IMR-90 (cell line): ENCODE results near the gene SECISBP2. TPM values are rescaled to one million over a fixed set of nuclear protein-coding genes. Genes with fewer than 3 reads are reported as not detected.

ENCODE experiments used
- ATAC-seq: fragments of 200-7000 bp; cut with Tn5 transposase; 2 replicates; pipeline ENCODE4 v1.9.1; 2020; ENCODE audit warnings: low read depth, mild to moderate bottlenecking, moderate library complexity
- BruUV-seq: library from RNA; stranded (reverse); fragments of 400-500 nt; replicated peaks from 2 replicates; lab custom pipeline; 2021; lab: Mats Ljungman, UMichigan
- CTCF ChIA-PET: fragments of 300-600 bp; formaldehyde crosslinking; extraction: SDS; loops from one replicate; lab custom pipeline; 2021; ENCODE audit warnings: antibody characterized with exemption; lab: Yijun Ruan, JAX
- POLR2A ChIA-PET: fragments of 300-600 bp; sonication (Branson Sonifier 250); formaldehyde crosslinking; loops from one replicate; lab custom pipeline; 2022; ENCODE audit warnings: antibody characterized with exemption; ENCODE audit not compliant: unreplicated experiment; lab: Charles Lee
- DNase-seq: peaks from one replicate; pipeline ENCODE4 v3.0.0; 2013
- H2AFZ ChIP-seq: replicated peaks from 2 replicates; pipeline ENCODE3; 2013; ENCODE audit warnings: low read length, mild to moderate bottlenecking; ENCODE audit not compliant: poor library complexity
- H2AK5ac ChIP-seq: 2 replicates; pipeline ENCODE4 v1.6.1; 2013; ENCODE audit warnings: low read depth, low read length, inconsistent platforms
- H2AK9ac ChIP-seq: replicated peaks from 2 replicates; pipeline ENCODE3; 2013; ENCODE audit warnings: mild to moderate bottlenecking, low read depth, low read length, moderate library complexity; ENCODE audit not compliant: poor library complexity
- H2BK120ac ChIP-seq: 2 replicates; pipeline ENCODE4 v1.6.1; 2013; ENCODE audit warnings: low read depth, low read length, inconsistent platforms
- H2BK15ac ChIP-seq: 3 replicates; pipeline ENCODE4 v1.6.1; 2013; ENCODE audit warnings: low read depth, low read length, inconsistent platforms
- H2BK20ac ChIP-seq: 2 replicates; pipeline ENCODE4 v1.6.1; 2013; ENCODE audit warnings: low read depth, mild to moderate bottlenecking, inconsistent platforms, low read length, moderate library complexity
- H2BK5ac ChIP-seq: 2 replicates; pipeline ENCODE4 v1.6.1; 2013; ENCODE audit warnings: mild to moderate bottlenecking, low read depth, low read length, inconsistent platforms; ENCODE audit not compliant: poor library complexity, severe bottlenecking
- H3K14ac ChIP-seq: replicated peaks from 2 replicates; pipeline ENCODE4 v1.6.1; 2013; ENCODE audit warnings: low read depth, low read length, inconsistent platforms
- H3K18ac ChIP-seq: 2 replicates; pipeline ENCODE4 v1.6.1; 2013; ENCODE audit warnings: low read depth, low read length, control low read depth
- H3K23ac ChIP-seq: 2 replicates; pipeline ENCODE4 v1.6.1; 2013; ENCODE audit warnings: low read depth, low read length, inconsistent platforms
- H3K27ac ChIP-seq: 2 replicates; pipeline ENCODE4 v1.5.1; 2013; ENCODE audit warnings: mild to moderate bottlenecking, control low read depth, low read length; ENCODE audit not compliant: insufficient read depth
- H3K27me3 ChIP-seq: 2 replicates; pipeline ENCODE4 v1.6.1; 2013; ENCODE audit warnings: low read length; ENCODE audit not compliant: control insufficient read depth, insufficient read depth
- H3K36me3 ChIP-seq: 2 replicates; pipeline ENCODE4 v1.6.1; 2013; ENCODE audit warnings: low read length, mixed read lengths; ENCODE audit not compliant: control insufficient read depth, insufficient read depth
- H3K4ac ChIP-seq: 2 replicates; pipeline ENCODE4 v1.6.1; 2013; ENCODE audit warnings: low read depth, low read length, inconsistent platforms
- H3K4me1 ChIP-seq: 2 replicates; pipeline ENCODE4 v1.6.1; 2013; ENCODE audit warnings: low read length, mixed read lengths; ENCODE audit not compliant: control insufficient read depth, insufficient read depth
- H3K4me2 ChIP-seq: 2 replicates; pipeline ENCODE4 v1.6.1; 2013; ENCODE audit warnings: low read depth, mild to moderate bottlenecking, control low read depth, low read length, moderate library complexity
- H3K4me3 ChIP-seq: 2 replicates; pipeline ENCODE4 v1.5.1; 2013; ENCODE audit warnings: low read depth, mild to moderate bottlenecking, control low read depth, low read length, moderate library complexity; ENCODE audit not compliant: insufficient read depth
- H3K56ac ChIP-seq: 2 replicates; pipeline ENCODE4 v1.6.1; 2013; ENCODE audit warnings: low read length, inconsistent platforms; ENCODE audit not compliant: insufficient read depth; ENCODE audit errors: extremely low read depth
- H3K79me1 ChIP-seq, 2 experiments: 2 replicates each; pipeline ENCODE4 v1.6.1; 2013; ENCODE audit warnings: low read length in 2 of 2, inconsistent platforms in 1 of 2, low read depth in 1 of 2
- H3K9ac ChIP-seq: 2 replicates; pipeline ENCODE4 v1.6.1; 2013; ENCODE audit warnings: low read depth, low read length, control low read depth
- H3K9me1 ChIP-seq: 2 replicates; pipeline ENCODE4 v1.6.1; 2013; ENCODE audit warnings: low read length, inconsistent platforms; ENCODE audit not compliant: insufficient read depth
- H3K9me3 ChIP-seq: 2 replicates; pipeline ENCODE4 v1.6.1; 2013; ENCODE audit warnings: low read length; ENCODE audit not compliant: control insufficient read depth, insufficient read depth
- H4K20me1 ChIP-seq: 2 replicates; pipeline ENCODE4 v1.6.1; 2013; ENCODE audit warnings: low read length, inconsistent platforms; ENCODE audit not compliant: insufficient read depth
- H4K5ac ChIP-seq: 2 replicates; pipeline ENCODE4 v1.6.1; 2013; ENCODE audit warnings: mild to moderate bottlenecking, low read depth, low read length, control low read depth
- H4K8ac ChIP-seq, 2 experiments: 2 replicates each; pipeline ENCODE4 v1.6.1; 2013; ENCODE audit warnings: low read depth in 2 of 2, low read length in 2 of 2, control low read depth in 1 of 2, inconsistent platforms in 1 of 2
- H4K91ac ChIP-seq: 2 replicates; pipeline ENCODE4 v1.6.1; 2013; ENCODE audit warnings: low read depth, low read length, inconsistent platforms; ENCODE audit not compliant: insufficient read depth
- BHLHE40 ChIP-seq: fragments of 150-350 bp; IDR thresholded peaks from 2 replicates; pipeline ENCODE4 v1.6.1; 2016; ENCODE audit warnings: mild to moderate bottlenecking, low read depth, low read length
- CEBPB ChIP-seq: IDR thresholded peaks from 2 replicates; pipeline ENCODE4 v1.6.1; 2012; ENCODE audit warnings: low read depth, low read length, improper control_type of control experiment
- MXI1 ChIP-seq: IDR thresholded peaks from 2 replicates; pipeline ENCODE4 v1.6.1; 2012; ENCODE audit warnings: low read depth, mild to moderate bottlenecking, low read length, moderate library complexity, borderline replicate concordance
- WGBS, 2 experiments: methylation state at CpG; one replicate each; pipeline versions ENCODE4 v1.1.5 to v1.1.7; 2013; ENCODE audit warnings: missing lambda C conversion rate in 2 of 2; ENCODE audit not compliant: insufficient read length in 1 of 2; ENCODE audit errors: extremely low coverage in 2 of 2; 5-methylcytosine and 5-hydroxymethylcytosine counted together
- dilution Hi-C: fragments of 300-500 bp; cut with HindIII; formaldehyde crosslinking; loops from one replicate; pipeline ENCODE4 v1.14.3; 2018; ENCODE audit warnings: low sequenced_read_pairs; ENCODE audit not compliant: unreplicated experiment
- in situ Hi-C: fragments of 300-500 bp; cut with MboI; formaldehyde crosslinking; loops from 3 replicates; pipeline ENCODE4 v1.14.3; 2019; ENCODE audit warnings: low sequenced_read_pairs, inconsistent platforms, mixed read lengths
- intact Hi-C: fragments of 100-400 bp; cut with micrococcal nuclease; formaldehyde crosslinking; loops from 2 replicates; pipeline ENCODE4 v1.10.0; 2022
- polyA plus RNA-seq, 3 experiments: library from polyadenylated mRNA; depleted of rRNA; stranded (reverse); fragments of >200 nt; gene quantifications; 2 replicates each; pipeline ENCODE4 v1.2.3, GENCODE V29; 2012; ENCODE audit warnings: low replicate concordance in 1 of 3
- total RNA-seq: library from RNA; depleted of rRNA; stranded (reverse); fragments of >200 nt; gene quantifications from 2 replicates; pipeline ENCODE4 v1.2.3, GENCODE V29; 2012

The SECISBP2 gene
- total and polyA plus RNA-seq, 2 of the 4 experiments (the other 2 are of a cell fraction) = 16.4 to 18.8 TPM

- dilution Hi-C loops = no loop called here
- Histone ChIP-seq H3K36me3 (peaks cover 6% of the 10 kb centered on the region), H3K27ac (peak overlapping the region; percentile 95), H3K56ac (peak overlapping the region; percentile 33; the same call in 1 of the 2 replicates), H4K5ac (peak overlapping the region; percentile 0; the same call in 1 of the 2 replicates), H2AFZ (no peak overlapping the region), H3K9ac (peak overlapping the region; percentile 71), H2BK15ac (no peak overlapping the region), H3K9me3 (no peaks in the 10 kb centered on the region), H3K27me3 (no peaks in the 10 kb centered on the region), H3K14ac (peak overlapping the region; percentile 10), H3K4me3 (peak overlapping the region; percentile 79), H2BK20ac (no peak overlapping the region), H3K4me2 (peak overlapping the region; percentile 75), H2AK5ac (no peak overlapping the region), H3K18ac (no peak overlapping the region), H3K79me1 (peaks cover 22 to 48% of the 10 kb centered on the region in 2 experiments), H4K20me1 (peaks cover 5% of the 10 kb centered on the region; the same call in 1 of the 2 replicates), H3K4me1 (peaks cover 5% of the 10 kb centered on the region), H2BK120ac (no peak overlapping the region), H4K8ac (peak overlapping the region in 1 of 2 experiments; percentile 6; a peak in 1 of 4 replicates), H4K91ac (no peak overlapping the region), H2BK5ac (peak overlapping the region; percentile 45), H2AK9ac (peak overlapping the region; percentile 3), H3K23ac (peak overlapping the region; percentile 18), H3K9me1 (peaks cover 8% of the 10 kb centered on the region), H3K4ac (peak overlapping the region; percentile 28)
- ChIA-PET POLR2A (interaction anchor here (0.6 kb wide), 1 partner anchor 229 kb away, joined by 3 read pairs; no protein-coding TSS in a partner anchor), CTCF (interaction anchor here (0.7 to 1.0 kb wide), 6 partner anchors 8 to 231 kb away, joined by 3 to 5 read pairs (median 4); no protein-coding TSS in a partner anchor)
- ATAC-seq = no peak
- no peak for DNase-seq
- intact Hi-C loops = loop anchor here (1.0 to 10.0 kb wide), 7 partner anchors 138 to 1604 kb away; no protein-coding TSS in a partner anchor
- TF ChIP-seq BHLHE40 (no peak), CEBPB (peak; percentile 95), MXI1 (peak; percentile 72)
- WGBS, 2 experiments = no CpG with 5 or more reads among the region's 13 CpGs
- in situ Hi-C loops = no loop called here
- TSS peak; percentile 1 for BruUV-seq
These were observed 960 bp downstream of the SECISBP2 start for GRCh38 chr9:89319015-89319905.
